ENCODE measurements around the gene GNPDA1.

GRCh38 chr5:142023836-142024235 lies 11.0 kb upstream of the GNPDA1 start:
- no peak for TF ChIP-seq CTCF (IDR thresholded peaks at IDR 0.05; ENCODE audit: insufficient read depth, low read length, poor library complexity, severe bottlenecking)
- TF ChIP-seq EZH2phosphoT487 (conservative IDR thresholded peaks at IDR 0.05; ENCODE audit: low read length): no peak
